Hepatocyte (in vitro differentiated cells): ENCODE data around the gene LCE2A.

Experiments used
- EZH2phosphoT487 ChIP-seq: fragments of 200-600 bp; sonication (generic); IDR thresholded peaks from one replicate; pipeline ENCODE4 v1.6.1; 2018; ENCODE audit warnings: antibody characterized with exemption, mild to moderate bottlenecking, low read depth, moderate library complexity; ENCODE audit not compliant: unreplicated experiment, severe bottlenecking
- TF ChIP-seq, protein P1 (sequence below): fragments of 200-600 bp; sonication (generic); IDR thresholded peaks from 2 replicates; pipeline ENCODE4 v1.5.1; 2016; ENCODE audit warnings: antibody characterized with exemption, mild to moderate bottlenecking; ENCODE audit not compliant: poor library complexity

DNA sequence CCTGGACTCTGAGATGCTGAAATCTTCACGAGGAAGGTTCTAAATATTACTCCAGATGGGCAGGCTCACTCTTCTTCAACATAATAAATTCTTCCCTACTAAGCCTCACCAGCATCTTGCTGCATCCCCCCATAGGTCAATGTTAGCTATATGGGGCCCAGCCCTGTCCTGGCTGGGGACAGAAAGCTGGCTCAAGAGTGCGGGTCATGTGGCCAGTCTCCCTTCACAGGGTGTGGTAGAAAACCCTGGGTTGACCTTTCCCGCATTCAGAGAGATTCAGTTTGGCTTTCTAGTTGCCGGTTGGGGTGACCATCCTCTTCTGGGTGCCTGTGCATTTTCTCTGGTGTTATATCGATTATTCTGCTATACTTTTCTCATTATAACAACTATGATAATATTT, 39.9 kb downstream of the LCE2A start:
- TF ChIP-seq, protein P1, sequence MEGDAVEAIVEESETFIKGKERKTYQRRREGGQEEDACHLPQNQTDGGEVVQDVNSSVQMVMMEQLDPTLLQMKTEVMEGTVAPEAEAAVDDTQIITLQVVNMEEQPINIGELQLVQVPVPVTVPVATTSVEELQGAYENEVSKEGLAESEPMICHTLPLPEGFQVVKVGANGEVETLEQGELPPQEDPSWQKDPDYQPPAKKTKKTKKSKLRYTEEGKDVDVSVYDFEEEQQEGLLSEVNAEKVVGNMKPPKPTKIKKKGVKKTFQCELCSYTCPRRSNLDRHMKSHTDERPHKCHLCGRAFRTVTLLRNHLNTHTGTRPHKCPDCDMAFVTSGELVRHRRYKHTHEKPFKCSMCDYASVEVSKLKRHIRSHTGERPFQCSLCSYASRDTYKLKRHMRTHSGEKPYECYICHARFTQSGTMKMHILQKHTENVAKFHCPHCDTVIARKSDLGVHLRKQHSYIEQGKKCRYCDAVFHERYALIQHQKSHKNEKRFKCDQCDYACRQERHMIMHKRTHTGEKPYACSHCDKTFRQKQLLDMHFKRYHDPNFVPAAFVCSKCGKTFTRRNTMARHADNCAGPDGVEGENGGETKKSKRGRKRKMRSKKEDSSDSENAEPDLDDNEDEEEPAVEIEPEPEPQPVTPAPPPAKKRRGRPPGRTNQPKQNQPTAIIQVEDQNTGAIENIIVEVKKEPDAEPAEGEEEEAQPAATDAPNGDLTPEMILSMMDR, result no peak
- no peak for TF ChIP-seq EZH2phosphoT487
